ENCODE data around the gene MAP4K5. TPM values are rescaled to one million over a fixed set of nuclear protein-coding genes. Genes with fewer than 3 reads are reported as not detected.

MAP4K5 gene
- total RNA-seq, 1 donor from 2014 or later: 73.0 TPM

DNA sequence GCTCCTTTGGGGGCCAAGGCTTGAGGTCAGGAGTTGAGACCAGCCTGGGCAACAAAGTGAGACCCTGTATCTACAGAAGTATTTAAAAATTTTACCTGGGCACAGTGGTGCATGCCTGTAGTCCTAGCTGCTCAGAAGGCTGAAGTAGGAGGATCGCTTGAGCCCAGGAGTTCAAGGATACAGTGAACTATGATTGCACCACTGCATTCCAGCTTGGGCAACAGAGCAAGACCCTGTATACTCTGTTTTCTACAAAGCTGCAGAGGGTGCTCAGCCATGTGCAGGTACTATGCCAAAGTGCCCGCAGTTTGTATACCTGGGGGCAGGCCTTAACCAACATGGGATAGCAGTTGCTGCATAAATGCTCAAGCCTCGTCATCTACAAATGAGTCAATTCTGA, 108.8 kb downstream of the MAP4K5 start:
- Mint-ChIP-seq H3K27me3 (no peaks in the 10 kb centered on the region), H3K9me3 (ENCODE audit: low read depth) (no peaks in the 10 kb centered on the region), H3K4me1 (ENCODE audit: low read depth) (no peaks in the 10 kb centered on the region), H3K27ac (no peak overlapping the region), H3K36me3 (ENCODE audit: insufficient read depth) (peaks cover 24% of the 10 kb centered on the region), H3K4me3 (ENCODE audit: low read depth) (no peak overlapping the region)
- TF ChIP-seq, protein P1, sequence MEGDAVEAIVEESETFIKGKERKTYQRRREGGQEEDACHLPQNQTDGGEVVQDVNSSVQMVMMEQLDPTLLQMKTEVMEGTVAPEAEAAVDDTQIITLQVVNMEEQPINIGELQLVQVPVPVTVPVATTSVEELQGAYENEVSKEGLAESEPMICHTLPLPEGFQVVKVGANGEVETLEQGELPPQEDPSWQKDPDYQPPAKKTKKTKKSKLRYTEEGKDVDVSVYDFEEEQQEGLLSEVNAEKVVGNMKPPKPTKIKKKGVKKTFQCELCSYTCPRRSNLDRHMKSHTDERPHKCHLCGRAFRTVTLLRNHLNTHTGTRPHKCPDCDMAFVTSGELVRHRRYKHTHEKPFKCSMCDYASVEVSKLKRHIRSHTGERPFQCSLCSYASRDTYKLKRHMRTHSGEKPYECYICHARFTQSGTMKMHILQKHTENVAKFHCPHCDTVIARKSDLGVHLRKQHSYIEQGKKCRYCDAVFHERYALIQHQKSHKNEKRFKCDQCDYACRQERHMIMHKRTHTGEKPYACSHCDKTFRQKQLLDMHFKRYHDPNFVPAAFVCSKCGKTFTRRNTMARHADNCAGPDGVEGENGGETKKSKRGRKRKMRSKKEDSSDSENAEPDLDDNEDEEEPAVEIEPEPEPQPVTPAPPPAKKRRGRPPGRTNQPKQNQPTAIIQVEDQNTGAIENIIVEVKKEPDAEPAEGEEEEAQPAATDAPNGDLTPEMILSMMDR (IDR thresholded peaks at IDR 0.05; ENCODE audit: unreplicated experiment): no peak
- no peak for DNase-seq (ENCODE audit: low spot score, unreplicated experiment)

DNA sequence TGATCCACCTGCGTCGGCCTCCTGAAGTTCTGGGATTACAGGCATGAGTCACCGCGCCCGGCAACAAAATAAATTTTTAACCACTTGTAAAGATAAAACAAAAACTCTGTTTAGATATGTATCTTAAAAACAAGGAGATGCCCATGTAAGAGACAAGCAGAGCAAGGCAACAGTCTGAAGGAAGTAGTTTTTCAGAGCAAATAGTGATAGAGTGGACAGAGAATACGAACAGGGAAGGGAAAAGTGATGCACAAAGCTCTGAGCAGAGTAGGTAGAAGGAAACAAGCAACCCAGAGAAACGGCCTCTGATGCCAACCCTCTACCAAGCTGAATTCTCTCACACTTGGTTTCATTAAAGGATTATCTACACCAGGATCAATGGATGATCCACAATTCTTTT, 110.9 kb downstream of the MAP4K5 start:
- H3K36me3 Mint-ChIP-seq (ENCODE audit: insufficient read depth): peaks cover 34% of the 10 kb centered on the region
- H3K27me3 Mint-ChIP-seq: no peaks in the 10 kb centered on the region
- no peaks in the 10 kb centered on the region for H3K4me1 Mint-ChIP-seq (ENCODE audit: low read depth)
- H3K27ac Mint-ChIP-seq: no peak overlapping the region
- H3K4me3 Mint-ChIP-seq (ENCODE audit: low read depth): no peak overlapping the region
- TF ChIP-seq, protein P1 (IDR thresholded peaks at IDR 0.05; ENCODE audit: unreplicated experiment): no peak
- DNase-seq (ENCODE audit: low spot score, unreplicated experiment): no peak
- no peaks in the 10 kb centered on the region for H3K9me3 Mint-ChIP-seq (ENCODE audit: low read depth)

DNA sequence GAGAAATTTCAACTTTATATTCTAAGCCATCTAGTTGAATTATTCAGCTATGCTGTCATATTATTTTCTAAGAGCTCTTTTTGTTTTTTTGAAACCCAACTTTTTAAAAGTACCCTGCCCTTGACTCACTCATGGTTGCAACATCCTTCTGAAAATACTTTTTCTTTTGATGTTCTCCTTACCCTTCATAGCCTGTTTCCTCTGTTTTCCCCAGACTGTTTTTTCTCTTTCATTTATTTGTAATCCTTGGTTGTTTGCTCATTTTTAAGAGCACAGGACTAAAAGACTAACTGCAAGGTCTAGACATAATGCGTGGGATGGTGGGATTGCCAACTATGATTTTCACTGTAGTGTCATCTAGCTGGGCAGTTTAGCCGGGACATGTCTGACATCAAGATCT, 114.5 kb downstream of the MAP4K5 start:
- TF ChIP-seq, protein P1 (IDR thresholded peaks at IDR 0.05; ENCODE audit: unreplicated experiment): no peak
- H3K36me3 Mint-ChIP-seq (ENCODE audit: insufficient read depth): peaks cover 48% of the 10 kb centered on the region
- H3K4me1 Mint-ChIP-seq (ENCODE audit: low read depth): no peaks in the 10 kb centered on the region
- H3K9me3 Mint-ChIP-seq (ENCODE audit: low read depth): peaks cover 8% of the 10 kb centered on the region
- H3K27ac Mint-ChIP-seq: no peak overlapping the region
- no peak for DNase-seq (ENCODE audit: low spot score, unreplicated experiment)
- H3K4me3 Mint-ChIP-seq (ENCODE audit: low read depth): no peak overlapping the region
- no peaks in the 10 kb centered on the region for H3K27me3 Mint-ChIP-seq

DNA sequence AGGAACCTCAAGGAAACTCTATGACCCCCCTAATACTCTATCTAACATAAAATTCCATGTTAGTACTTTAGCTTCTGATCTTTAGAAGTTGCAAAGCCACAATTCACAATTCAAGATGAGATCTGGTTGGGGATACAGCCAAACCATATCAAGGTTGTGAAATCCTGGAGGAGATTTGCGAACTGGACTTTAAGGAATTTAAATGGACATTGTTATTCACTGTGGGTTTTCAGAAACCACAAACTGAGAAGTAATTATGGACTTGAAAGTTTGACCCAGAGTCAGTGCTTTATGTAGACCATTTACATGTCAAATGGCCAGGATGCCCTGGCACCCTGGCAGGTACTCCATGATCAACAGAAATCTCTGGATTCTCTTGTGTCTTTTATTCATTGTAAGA, 121.4 kb downstream of the MAP4K5 start:
- no peak overlapping the region for H3K4me3 Mint-ChIP-seq (ENCODE audit: low read depth)
- peaks cover 18% of the 10 kb centered on the region for H3K9me3 Mint-ChIP-seq (ENCODE audit: low read depth)
- H3K36me3 Mint-ChIP-seq (ENCODE audit: insufficient read depth): peaks cover 32% of the 10 kb centered on the region
- H3K27ac Mint-ChIP-seq: no peak overlapping the region
- TF ChIP-seq, protein P1 (IDR thresholded peaks at IDR 0.05; ENCODE audit: unreplicated experiment): no peak
- H3K4me1 Mint-ChIP-seq (ENCODE audit: low read depth): peaks cover 5% of the 10 kb centered on the region
- DNase-seq (ENCODE audit: low spot score, unreplicated experiment): no peak
- H3K27me3 Mint-ChIP-seq: no peaks in the 10 kb centered on the region

DNA sequence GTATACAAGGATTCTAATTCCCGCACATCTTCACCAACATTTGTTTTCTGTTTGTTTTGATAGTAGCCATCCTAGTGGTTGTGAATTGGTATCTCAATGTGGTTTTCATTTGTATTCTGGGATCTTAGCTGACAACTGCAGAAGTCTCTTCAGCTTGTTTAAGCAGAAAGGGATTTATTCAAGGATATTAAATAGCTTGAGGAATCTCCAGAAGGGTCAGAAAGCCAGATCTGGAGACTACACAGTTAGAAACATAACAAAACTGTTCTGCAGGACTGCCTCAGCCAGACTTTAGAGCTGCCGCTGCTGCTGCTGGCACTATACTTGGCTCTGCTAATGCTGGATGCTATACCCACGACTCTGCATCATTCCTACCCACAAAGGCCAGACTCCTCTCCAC, 122.3 kb downstream of the MAP4K5 start:
- Mint-ChIP-seq H3K27me3 (no peaks in the 10 kb centered on the region), H3K9me3 (ENCODE audit: low read depth) (peaks cover 21% of the 10 kb centered on the region), H3K4me3 (ENCODE audit: low read depth) (no peak overlapping the region), H3K27ac (no peak overlapping the region), H3K36me3 (ENCODE audit: insufficient read depth) (peaks cover 33% of the 10 kb centered on the region), H3K4me1 (ENCODE audit: low read depth) (peaks cover 5% of the 10 kb centered on the region)
- TF ChIP-seq, protein P1 (IDR thresholded peaks at IDR 0.05; ENCODE audit: unreplicated experiment): no peak
- DNase-seq (ENCODE audit: low spot score, unreplicated experiment): no peak
